Pancreas (tissue), 10 donors: ENCODE measurements around the gene PADI2. TPM values are rescaled to one million over a fixed set of nuclear protein-coding genes. Genes with fewer than 3 reads are reported as not detected.

Experiments used
- ATAC-seq, 4 donors: fragments of 200-7000 bp; cut with Tn5 transposase; one replicate each; pipeline versions ENCODE4 v1.8.0 to v1.9.1; 2020; ENCODE audit warnings: mild to moderate bottlenecking in 4 of 4, moderate library complexity in 4 of 4
- DNase-seq, 6 donors: peaks; one replicate each; pipeline ENCODE4 v3.0.0-alpha.2; 2020
- FAIRE-seq: peaks from 2 replicates; lab custom pipeline; 2012; peaks lifted over from hg19 to GRCh38; lab: Jason Lieb, UNC
- H3K27ac ChIP-seq, 4 donors: fragments of 200-600 bp; sonication (generic); 1 replicate in 3 of 4; 2 replicates in 1 of 4; pipeline versions ENCODE4 v1.5.0 to v1.8.0; 2020
- H3K27me3 ChIP-seq, 4 donors: fragments of 200-600 bp; one replicate each; pipeline ENCODE4 v1.8.0; 2021
- H3K36me3 ChIP-seq, 3 donors: fragments of 200-600 bp; sonication (generic) in 1 of 3; one replicate each; pipeline versions ENCODE4 v1.5.0 to v1.8.0; 2020 to 2021
- H3K4me1 ChIP-seq, 3 donors: fragments of 200-600 bp; one replicate each; pipeline ENCODE4 v1.8.0; 2021
- H3K4me3 ChIP-seq, 4 donors: fragments of 200-600 bp; sonication (generic) in 2 of 4; one replicate each; pipeline versions ENCODE4 v1.5.0 to v1.8.0; 2020 to 2021
- H3K9me3 ChIP-seq, 4 donors: fragments of 200-600 bp; one replicate each; pipeline ENCODE4 v1.8.0; 2021
- WGBS, 2 donors: extraction: QIAGEN DNeasy Blood & Tissue Kit; methylation state at CpG; one replicate each; pipeline ENCODE4 v1.1.7; 2013; 5-methylcytosine and 5-hydroxymethylcytosine counted together
- intact Hi-C, 3 donors: fragments of 100-400 bp; cut with DNase I; formaldehyde crosslinking; loops; one replicate each; pipeline versions ENCODE4 v1.11.1 to v1.14.2; 2022
- polyA plus RNA-seq, 2 donors: library from polyadenylated mRNA; stranded (reverse); fragments of 200-250 nt; gene quantifications; one replicate each; pipeline ENCODE4 v1.2.3, GENCODE V29; 2013
- total RNA-seq, 6 donors: library from RNA; stranded (reverse); fragmentation: NEBNext Ultra II Directional in 4 of 6; extraction: Animal tissue kit (Norgen Biotek cat#: 25700) in 4 of 6; gene quantifications; one replicate each; pipeline versions ENCODE4 v1.2.1 to v1.2.4, GENCODE V29; 2021 to 2023
- TF ChIP-seq, protein P1 (sequence below), 4 donors: fragments of 200-600 bp; sonication (generic) in 3 of 4; IDR thresholded peaks; one replicate each; pipeline versions ENCODE4 v1.5.0 to v1.8.0; 2021; ENCODE audit warnings: antibody characterized with exemption in 4 of 4
- donor health status: healthy with polysubstance abuse.
- donor health status: DM: no; HTN: no; CAD: no; lungs with moderate emphysema.
- donor health status: DM: no; HTN: no; CAD: no.
- donor health status: control.
- donor health status: control.
- donor health status: Bipolar disorder and iron deficiency.
- donor health status: DM: yes; HTN: yes; CAD: no.
- donor health status: DM: no; HTN: no; CAD: no.
- donor health status: DM: no; HTN: no; CAD: no.
- donor health status: DM: yes; HTN: yes; CAD: no.

PADI2 gene
- total and polyA plus RNA-seq, 8 donors = 0.42 to 10.0 (median 0.93) TPM

DNA sequence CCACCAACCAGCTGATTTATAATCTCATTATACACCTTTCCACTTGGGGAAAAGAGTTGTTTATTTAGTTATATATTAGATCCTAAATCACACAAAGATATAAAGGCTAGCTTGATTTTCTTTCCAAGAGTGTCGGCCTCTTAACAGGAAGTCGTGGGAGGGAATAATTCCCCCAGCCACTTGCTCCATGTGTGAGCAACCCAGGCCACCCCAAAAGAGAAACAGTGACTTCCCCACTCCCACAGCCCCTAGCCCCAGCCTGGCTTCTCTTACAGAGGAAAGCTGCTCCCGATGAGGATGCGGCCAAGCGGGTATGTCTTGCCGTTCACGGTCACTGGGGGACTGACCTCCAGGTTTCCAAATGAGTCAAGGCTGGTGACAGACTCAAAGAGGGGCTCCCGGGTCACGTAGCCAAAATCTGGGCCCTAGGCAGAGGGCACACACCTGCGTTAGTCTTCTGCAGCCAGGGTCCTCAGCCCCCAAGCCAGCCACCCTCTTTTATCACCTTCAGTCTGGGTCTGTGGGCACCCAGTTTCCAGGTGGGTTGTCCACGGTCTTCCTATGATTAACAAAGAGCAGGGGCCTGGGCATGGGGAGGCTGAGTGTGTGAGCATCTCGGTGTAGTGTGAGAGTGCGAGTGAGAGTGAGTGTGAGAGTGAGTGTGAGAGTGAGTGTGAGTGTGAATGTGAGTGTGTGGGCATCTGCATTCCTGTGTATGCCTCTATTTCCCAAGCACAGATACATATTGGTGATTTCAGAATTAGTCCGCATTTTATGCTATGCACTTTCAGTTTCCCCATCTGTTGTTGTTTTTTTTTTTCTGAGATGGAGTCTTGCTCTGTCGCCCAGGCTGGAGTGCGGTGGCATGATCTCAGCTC is 40.0 kb downstream of the PADI2 start:
- Histone ChIP-seq H3K4me1 (peaks cover 0 to 15% (median 0%) of the 10 kb centered on the region in 3 donors), H3K27ac (no peak overlapping the region), H3K36me3 (no peaks in the 10 kb centered on the region), H3K27me3 (no peaks in the 10 kb centered on the region), H3K4me3 (no peak overlapping the region), H3K9me3 (no peaks in the 10 kb centered on the region)
- DNase-seq = peak in 2 of 6 donors; percentile 16 to 21
- intact Hi-C loops = no loop called here
- no peak for ATAC-seq
- TF ChIP-seq, protein P1, sequence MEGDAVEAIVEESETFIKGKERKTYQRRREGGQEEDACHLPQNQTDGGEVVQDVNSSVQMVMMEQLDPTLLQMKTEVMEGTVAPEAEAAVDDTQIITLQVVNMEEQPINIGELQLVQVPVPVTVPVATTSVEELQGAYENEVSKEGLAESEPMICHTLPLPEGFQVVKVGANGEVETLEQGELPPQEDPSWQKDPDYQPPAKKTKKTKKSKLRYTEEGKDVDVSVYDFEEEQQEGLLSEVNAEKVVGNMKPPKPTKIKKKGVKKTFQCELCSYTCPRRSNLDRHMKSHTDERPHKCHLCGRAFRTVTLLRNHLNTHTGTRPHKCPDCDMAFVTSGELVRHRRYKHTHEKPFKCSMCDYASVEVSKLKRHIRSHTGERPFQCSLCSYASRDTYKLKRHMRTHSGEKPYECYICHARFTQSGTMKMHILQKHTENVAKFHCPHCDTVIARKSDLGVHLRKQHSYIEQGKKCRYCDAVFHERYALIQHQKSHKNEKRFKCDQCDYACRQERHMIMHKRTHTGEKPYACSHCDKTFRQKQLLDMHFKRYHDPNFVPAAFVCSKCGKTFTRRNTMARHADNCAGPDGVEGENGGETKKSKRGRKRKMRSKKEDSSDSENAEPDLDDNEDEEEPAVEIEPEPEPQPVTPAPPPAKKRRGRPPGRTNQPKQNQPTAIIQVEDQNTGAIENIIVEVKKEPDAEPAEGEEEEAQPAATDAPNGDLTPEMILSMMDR (IDR thresholded peaks at IDR 0.05) = no peak
- no peak for FAIRE-seq
- 83 to 86% methylated on average over 16 of the region's 16 CpGs for WGBS, 2 donors

DNA sequence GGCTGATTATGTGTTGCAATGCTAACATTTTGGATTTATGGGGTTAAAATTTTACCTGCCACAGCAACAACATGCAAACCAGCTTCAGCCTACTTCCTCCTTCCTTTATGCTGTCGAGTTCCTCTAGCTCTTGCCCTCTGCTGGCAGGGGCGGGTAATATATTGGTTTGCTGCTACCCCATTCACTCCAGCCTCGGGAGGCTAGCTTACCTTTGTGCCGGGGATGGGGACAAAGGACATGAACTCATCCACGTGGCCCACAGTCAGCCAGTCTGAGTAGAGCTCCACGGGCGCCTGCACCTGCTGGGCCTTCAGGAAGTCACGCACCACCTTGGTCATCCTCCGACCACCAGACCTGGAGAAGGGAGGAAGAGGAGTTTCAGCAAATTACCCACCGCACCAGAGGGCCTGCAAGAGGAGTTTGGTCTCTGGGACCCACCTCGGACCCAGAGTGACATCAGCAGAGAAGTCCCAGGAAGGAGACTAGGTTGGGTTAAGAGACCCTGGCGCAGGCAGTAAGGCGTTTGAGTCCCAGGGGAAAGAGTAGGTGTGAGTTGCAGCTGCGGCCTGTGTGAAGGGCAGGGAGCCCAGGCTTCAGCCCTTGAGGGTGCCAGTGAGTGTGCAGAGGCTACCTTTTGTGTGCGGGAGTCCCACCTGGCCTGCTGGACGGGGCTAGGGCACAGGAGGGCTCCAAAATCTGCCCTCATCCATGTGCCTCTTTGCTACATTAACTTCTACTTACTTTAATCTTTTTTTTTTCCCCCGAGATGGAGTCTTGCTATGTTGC is 43.6 kb downstream of the PADI2 start:
- TF ChIP-seq, protein P1 (IDR thresholded peaks at IDR 0.05) = no peak
- intact Hi-C loops = no loop called here
- 81 to 86% methylated on average over 17 of the region's 17 CpGs for whole genome bisulfite sequencing, 2 donors
- peak in 2 of 6 donors; percentile 10 to 20 for DNase-seq
- no peaks in the 10 kb centered on the region for H3K4me1 ChIP-seq
- H3K9me3 ChIP-seq = no peaks in the 10 kb centered on the region
- no peaks in the 10 kb centered on the region for H3K36me3 ChIP-seq
- FAIRE-seq = no peak
- H3K27ac ChIP-seq = no peak overlapping the region
- ATAC-seq = peak in 1 of 4 donors; percentile 24
- no peaks in the 10 kb centered on the region for H3K27me3 ChIP-seq
- no peak overlapping the region for H3K4me3 ChIP-seq

DNA sequence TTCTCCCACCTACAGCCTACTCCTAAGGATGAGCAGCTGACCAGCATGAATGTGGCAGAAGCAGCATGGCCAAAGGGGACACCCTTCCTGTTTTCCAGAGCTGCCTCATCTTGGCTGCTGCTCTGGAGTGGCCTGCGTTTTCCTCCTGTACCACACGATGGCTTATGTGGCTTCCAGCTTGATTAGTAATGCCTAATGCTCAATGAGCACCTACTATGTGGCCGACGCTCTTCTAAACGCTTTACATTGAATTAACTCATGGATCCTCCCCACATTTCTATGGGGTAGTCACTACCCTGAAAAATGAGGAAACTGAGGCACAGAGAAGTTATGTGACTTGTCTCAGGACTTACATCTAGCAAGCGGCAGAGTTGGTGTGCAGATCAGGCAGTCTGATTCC is 47.5 kb downstream of the PADI2 start:
- no peak for FAIRE-seq

DNA sequence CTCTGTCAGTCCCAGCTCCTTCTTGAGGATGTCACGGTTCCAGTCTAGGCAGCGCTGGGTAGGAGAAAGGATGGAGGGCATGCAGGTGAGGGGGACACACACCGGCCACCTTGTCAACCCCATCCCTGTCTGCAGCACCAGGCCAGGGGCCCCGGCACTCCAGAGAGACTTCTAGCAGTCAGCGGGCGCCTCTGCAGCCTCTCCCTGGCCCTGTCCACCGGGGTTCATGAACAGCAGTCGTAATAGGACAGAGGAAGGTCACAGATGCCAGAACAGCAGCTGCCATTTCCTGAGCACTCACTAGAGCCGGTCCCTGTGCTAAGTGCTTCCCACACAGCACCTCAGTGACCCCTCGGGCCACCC is 49.1 kb downstream of the PADI2 start:
- no peak overlapping the region for H3K27ac ChIP-seq
- H3K4me3 ChIP-seq = no peak overlapping the region
- WGBS, 2 donors = 82 to 83% methylated on average over 10 of the region's 10 CpGs
- intact Hi-C loops = no loop called here
- H3K4me1 ChIP-seq = no peaks in the 10 kb centered on the region
- H3K27me3 ChIP-seq = no peaks in the 10 kb centered on the region
- DNase-seq (peak in 1 of 6 donors; percentile 1), ATAC-seq (no peak), FAIRE-seq (no peak)
- no peaks in the 10 kb centered on the region for H3K36me3 ChIP-seq
- H3K9me3 ChIP-seq = no peaks in the 10 kb centered on the region
- TF ChIP-seq, protein P1 (IDR thresholded peaks at IDR 0.05) = no peak

More for the DNA sequence above, 47.5 kb downstream of the PADI2 start:
- Histone ChIP-seq H3K9me3 (no peaks in the 10 kb centered on the region), H3K4me1 (no peaks in the 10 kb centered on the region), H3K36me3 (no peaks in the 10 kb centered on the region), H3K4me3 (no peak overlapping the region), H3K27ac (no peak overlapping the region), H3K27me3 (no peaks in the 10 kb centered on the region)
- intact Hi-C loops = no loop called here
- peak in 1 of 6 donors; percentile 5 for DNase-seq
- 79 to 80% methylated on average over 6 of the region's 6 CpGs for WGBS, 2 donors
- TF ChIP-seq, protein P1 (IDR thresholded peaks at IDR 0.05) = no peak
- ATAC-seq = no peak
